T47D (cell line): Measurements from ENCODE around the gene CCDC43.

Experiments used
- DNase-seq, 2 experiments: peaks; one replicate each; pipeline versions ENCODE4 v3.0.0 to v3.0.0-alpha.2; 2011 to 2012; ENCODE audit warnings: low read depth in 1 of 2, low spot score in 1 of 2
- JUND ChIP-seq: IDR thresholded peaks from 2 replicates; pipeline ENCODE4 v1.6.1; 2012; ENCODE audit warnings: low read depth
- in situ Hi-C: cut with HindIII; loops from 2 replicates; pipeline ENCODE4 v1.10.0; 2016; ENCODE audit warnings: low sequenced_read_pairs, low pct_unique_long_range_greater_than_20kb

Gene CCDC43

DNA sequence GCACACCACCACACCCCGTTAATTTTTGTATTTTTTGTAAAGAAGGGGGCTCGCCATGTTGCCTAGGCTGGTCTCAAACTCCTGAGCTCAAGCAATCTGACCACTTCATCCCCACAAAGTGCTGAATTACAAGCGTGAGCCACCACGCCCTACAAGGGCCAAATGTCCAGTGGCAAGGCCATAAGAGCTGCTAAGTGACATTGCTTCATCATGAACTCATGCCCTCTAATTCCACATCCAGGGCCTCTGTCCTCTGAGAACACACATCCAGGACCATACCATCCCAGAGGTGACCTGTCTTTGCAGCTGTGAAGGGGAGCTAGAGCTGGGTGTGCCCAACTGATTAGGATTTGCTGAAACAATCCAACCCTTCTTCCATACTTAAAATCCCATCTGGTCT, 58.9 kb downstream of the CCDC43 start:
- no peak for DNase-seq
- in situ Hi-C loops: no loop called here
- TF ChIP-seq JUND: no peak

- in situ Hi-C loops: no loop called here
- no peak for TF ChIP-seq JUND
Measured at GRCh38 chr17:44629314-44629713, 60.3 kb downstream of the CCDC43 start.

GRCh38 chr17:44628243-44629188, 61.1 kb downstream of the CCDC43 start:
- in situ Hi-C loops: no loop called here
- no peak for DNase-seq
- no peak for TF ChIP-seq JUND

More at GRCh38 chr17:44629314-44629713, 60.3 kb downstream of the CCDC43 start:
- no peak for DNase-seq

DNA sequence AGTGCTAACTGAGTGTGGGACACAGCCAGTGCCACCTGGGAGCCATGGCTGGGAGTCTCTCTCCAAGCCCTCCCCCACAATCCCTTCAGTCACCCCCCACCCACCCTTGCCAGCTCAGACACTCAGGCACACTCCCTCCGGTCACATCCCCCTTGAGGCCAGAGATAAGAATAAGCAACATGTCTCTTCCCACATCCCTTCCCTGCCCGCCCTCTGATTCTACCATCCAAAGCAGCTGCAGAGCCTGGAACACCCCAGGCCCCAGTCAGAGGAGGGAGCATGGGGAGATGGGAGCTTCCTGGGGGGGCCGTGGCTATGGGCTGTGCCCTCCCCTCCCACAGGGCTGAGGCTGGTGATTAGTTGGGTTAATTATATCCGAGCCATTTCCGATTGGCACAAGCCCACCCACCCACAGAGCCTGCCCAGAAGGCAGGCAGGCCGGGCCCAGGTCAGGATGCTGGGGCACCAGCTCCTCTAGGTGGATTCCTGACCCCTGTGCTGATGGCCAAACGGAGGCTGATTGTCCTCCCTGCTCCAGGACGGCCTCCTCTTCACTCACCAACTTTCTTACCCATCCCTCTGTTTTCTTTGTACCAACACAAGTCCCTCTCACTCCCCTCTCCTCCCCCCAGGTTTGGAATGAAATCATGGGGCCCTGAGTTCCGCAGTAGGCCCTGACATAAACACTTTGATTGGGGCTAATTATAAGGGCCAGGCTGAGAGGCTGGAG, 61.9 kb downstream of the CCDC43 start:
- in situ Hi-C loops: no loop called here
- DNase-seq: no peak
- TF ChIP-seq JUND: no peak
